Ascending aorta (tissue), 2 donors: ENCODE measurements around the gene CREBBP. TPM values are rescaled to one million over a fixed set of nuclear protein-coding genes. Genes with fewer than 3 reads are reported as not detected.

Source experiments
- DNase-seq, 2 donors: peaks; one replicate each; pipeline ENCODE4 v3.0.0-alpha.2; 2019; ENCODE audit warnings: low spot score in 2 of 2
- H3K27ac ChIP-seq, 2 donors: fragments of 200-600 bp; sonication (generic); one replicate each; pipeline ENCODE4 v1.5.1; 2016 to 2017; ENCODE audit warnings: mild to moderate bottlenecking in 1 of 2
- H3K27me3 ChIP-seq: fragments of 200-600 bp; sonication (generic); one replicate; pipeline ENCODE4 v1.5.1; 2017
- H3K36me3 ChIP-seq, 2 donors: fragments of 200-600 bp; sonication (generic); one replicate each; pipeline ENCODE4 v1.5.1; 2016
- H3K4me1 ChIP-seq, 2 donors: fragments of 200-600 bp; sonication (generic); one replicate each; pipeline ENCODE4 v1.5.1; 2016 to 2017; ENCODE audit warnings: mild to moderate bottlenecking in 1 of 2
- H3K4me3 ChIP-seq, 2 donors: fragments of 200-600 bp; sonication (generic); one replicate each; pipeline ENCODE4 v1.5.1; 2016 to 2017; ENCODE audit warnings: mild to moderate bottlenecking in 1 of 2
- H3K9me3 ChIP-seq, 2 donors: fragments of 200-600 bp; sonication (generic); one replicate each; pipeline ENCODE4 v1.5.1; 2016
- CTCF ChIP-seq, 3 experiments: fragments of 200-600 bp in 2 of 3; fragments of 450-650 bp in 1 of 3; sonication (generic) in 2 of 3; IDR thresholded peaks; one replicate each; pipeline ENCODE4 v1.5.1; 2016 to 2019; ENCODE audit warnings: antibody characterized with exemption in 3 of 3, mild to moderate bottlenecking in 1 of 3, moderate library complexity in 1 of 3
- intact Hi-C: fragments of 100-400 bp; cut with DNase I; formaldehyde crosslinking; loops from one replicate; pipeline ENCODE4 v1.15.1; 2023
- total RNA-seq: library from RNA; depleted of rRNA; stranded (reverse); fragments of >200 nt; gene quantifications from one replicate; pipeline ENCODE4 v1.1.0, GENCODE V29; 2016

The CREBBP gene
- total RNA-seq, 1 donor from 2014 or later = 73.7 TPM

- Histone ChIP-seq H3K4me1 (no peaks in the 10 kb centered on the region), H3K4me3 (no peak overlapping the region), H3K36me3 (peaks cover 19 to 47% of the 10 kb centered on the region in 2 donors), H3K27ac (no peak overlapping the region), H3K27me3 (no peaks in the 10 kb centered on the region), H3K9me3 (no peaks in the 10 kb centered on the region)
- intact Hi-C loops = no loop called here
- DNase-seq = peak in 1 of 2 donors; percentile 54
- TF ChIP-seq CTCF (IDR thresholded peaks at IDR 0.05) = no peak
These were observed 95.1 kb downstream of the CREBBP start for GRCh38 chr16:3785413-3785812.

- Histone ChIP-seq H3K27ac (no peak overlapping the region), H3K36me3 (peaks cover 34 to 52% of the 10 kb centered on the region in 2 donors), H3K9me3 (no peaks in the 10 kb centered on the region), H3K27me3 (no peaks in the 10 kb centered on the region), H3K4me3 (no peak overlapping the region), H3K4me1 (no peaks in the 10 kb centered on the region)
- intact Hi-C loops = no loop called here
- no peak for TF ChIP-seq CTCF (IDR thresholded peaks at IDR 0.05)
- no peak for DNase-seq
These were observed 97.0 kb downstream of the CREBBP start for GRCh38 chr16:3783516-3783915.

GRCh38 chr16:3782566-3782965 lies 97.9 kb downstream of the CREBBP start:
- Histone ChIP-seq H3K27ac (no peak overlapping the region), H3K9me3 (no peaks in the 10 kb centered on the region), H3K4me1 (no peaks in the 10 kb centered on the region), H3K36me3 (peaks cover 42 to 61% of the 10 kb centered on the region in 2 donors), H3K27me3 (no peaks in the 10 kb centered on the region), H3K4me3 (no peak overlapping the region)
- no peak for DNase-seq
- TF ChIP-seq CTCF (IDR thresholded peaks at IDR 0.05) = no peak
- intact Hi-C loops = no loop called here

- peaks cover 51 to 73% of the 10 kb centered on the region in 2 donors for H3K36me3 ChIP-seq
- H3K9me3 ChIP-seq = no peaks in the 10 kb centered on the region
- no peak for DNase-seq
- no peak overlapping the region for H3K4me3 ChIP-seq
- intact Hi-C loops = no loop called here
- H3K27me3 ChIP-seq = no peaks in the 10 kb centered on the region
- no peak for TF ChIP-seq CTCF (IDR thresholded peaks at IDR 0.05)
- H3K4me1 ChIP-seq = no peaks in the 10 kb centered on the region
- no peak overlapping the region for H3K27ac ChIP-seq
These were observed 99.1 kb downstream of the CREBBP start for GRCh38 chr16:3781421-3781820.

GRCh38 chr16:3780570-3780969 lies 99.9 kb downstream of the CREBBP start:
- no peaks in the 10 kb centered on the region for H3K9me3 ChIP-seq
- no peaks in the 10 kb centered on the region for H3K4me1 ChIP-seq
- H3K27me3 ChIP-seq = no peaks in the 10 kb centered on the region
- peaks cover 50 to 75% of the 10 kb centered on the region in 2 donors for H3K36me3 ChIP-seq
- TF ChIP-seq CTCF (IDR thresholded peaks at IDR 0.05) = peak in 1 of 3 experiments; percentile 14
- no peak overlapping the region for H3K27ac ChIP-seq
- DNase-seq = no peak
- intact Hi-C loops = no loop called here
- H3K4me3 ChIP-seq = no peak overlapping the region

GRCh38 chr16:3776316-3776715 lies 104.2 kb downstream of the CREBBP start:
- intact Hi-C loops = no loop called here
- Histone ChIP-seq H3K9me3 (no peaks in the 10 kb centered on the region), H3K4me1 (peaks cover 0 to 8% of the 10 kb centered on the region in 2 donors), H3K27ac (no peak overlapping the region), H3K27me3 (no peaks in the 10 kb centered on the region), H3K4me3 (no peak overlapping the region), H3K36me3 (peaks cover 58 to 90% of the 10 kb centered on the region in 2 donors)
- TF ChIP-seq CTCF (IDR thresholded peaks at IDR 0.05) = no peak
- no peak for DNase-seq
